ENCODE measurements around the gene ZNF385B.

GRCh38 chr2:179417436-179417949 is 443.9 kb downstream of the ZNF385B start:
- TF ChIP-seq POLR2A (IDR thresholded peaks at IDR 0.05) (no peak), CTCF (IDR thresholded peaks at IDR 0.05) (no peak), POLR2AphosphoS5 (IDR thresholded peaks at IDR 0.05) (no peak)
